ENCODE data around the gene ANKRD36B. TPM values are rescaled to one million over a fixed set of nuclear protein-coding genes. Genes with fewer than 3 reads are reported as not detected.
"Not testable (repeated sequence)": the region's sequence is repeated elsewhere in the genome, so short reads cannot be mapped to it uniquely, and the experiment has no call there.

ANKRD36B gene
- total RNA-seq, 1 donor from 2014 or later = 77.0 TPM

- no peaks in the 10 kb centered on the region for H3K9me3 Mint-ChIP-seq (ENCODE audit: low read depth)
- TF ChIP-seq CTCF (IDR thresholded peaks at IDR 0.05; ENCODE audit: unreplicated experiment) = no peak
- DNase-seq (ENCODE audit: low spot score, unreplicated experiment) = no peak
- peaks cover 17% of the 10 kb centered on the region for H3K36me3 Mint-ChIP-seq (ENCODE audit: insufficient read depth)
- H3K27ac Mint-ChIP-seq = no peak overlapping the region
- H3K27me3 Mint-ChIP-seq = no peaks in the 10 kb centered on the region
- no peak overlapping the region for H3K4me3 Mint-ChIP-seq (ENCODE audit: low read depth)
- no peaks in the 10 kb centered on the region for H3K4me1 Mint-ChIP-seq (ENCODE audit: low read depth)
These were observed 43.0 kb downstream of the ANKRD36B start for GRCh38 chr2:97546711-97547110.

- not testable (repeated sequence) for H3K9me3 Mint-ChIP-seq (ENCODE audit: low read depth); H3K4me1 Mint-ChIP-seq (ENCODE audit: low read depth); H3K27me3 Mint-ChIP-seq; H3K4me3 Mint-ChIP-seq (ENCODE audit: low read depth); DNase-seq (ENCODE audit: low spot score, unreplicated experiment); H3K27ac Mint-ChIP-seq
- peaks cover 12% of the 10 kb centered on the region for H3K36me3 Mint-ChIP-seq (ENCODE audit: insufficient read depth)
These were observed 44.8 kb downstream of the ANKRD36B start for GRCh38 chr2:97544911-97545310.

- Mint-ChIP-seq H3K9me3 (ENCODE audit: low read depth) (peaks cover 18% of the 10 kb centered on the region), H3K36me3 (ENCODE audit: insufficient read depth) (peaks cover 43% of the 10 kb centered on the region)
- not testable (repeated sequence) for H3K27me3 Mint-ChIP-seq; H3K4me1 Mint-ChIP-seq (ENCODE audit: low read depth); H3K4me3 Mint-ChIP-seq (ENCODE audit: low read depth); DNase-seq (ENCODE audit: low spot score, unreplicated experiment); H3K27ac Mint-ChIP-seq
These were observed 63.8 kb downstream of the ANKRD36B start for GRCh38 chr2:97525904-97526303.

- H3K4me3 Mint-ChIP-seq (ENCODE audit: low read depth); H3K4me1 Mint-ChIP-seq (ENCODE audit: low read depth); H3K27me3 Mint-ChIP-seq; H3K27ac Mint-ChIP-seq; DNase-seq (ENCODE audit: low spot score, unreplicated experiment): not testable (repeated sequence)
- peaks cover 18% of the 10 kb centered on the region for H3K9me3 Mint-ChIP-seq (ENCODE audit: low read depth)
- H3K36me3 Mint-ChIP-seq (ENCODE audit: insufficient read depth) = peaks cover 33% of the 10 kb centered on the region
These were observed 65.9 kb downstream of the ANKRD36B start for GRCh38 chr2:97523816-97524215.

GRCh38 chr2:97522916-97523555 is 66.6 kb downstream of the ANKRD36B start:
- not testable (repeated sequence) for H3K27ac Mint-ChIP-seq; H3K27me3 Mint-ChIP-seq; H3K4me3 Mint-ChIP-seq (ENCODE audit: low read depth); H3K4me1 Mint-ChIP-seq (ENCODE audit: low read depth); DNase-seq (ENCODE audit: low spot score, unreplicated experiment)
- Mint-ChIP-seq H3K36me3 (ENCODE audit: insufficient read depth) (peaks cover 29% of the 10 kb centered on the region), H3K9me3 (ENCODE audit: low read depth) (peaks cover 16% of the 10 kb centered on the region)

GRCh38 chr2:97495651-97496050 is 94.0 kb downstream of the ANKRD36B start:
- not testable (repeated sequence) for H3K4me1 Mint-ChIP-seq (ENCODE audit: low read depth); H3K27me3 Mint-ChIP-seq; H3K27ac Mint-ChIP-seq; DNase-seq (ENCODE audit: low spot score, unreplicated experiment); H3K4me3 Mint-ChIP-seq (ENCODE audit: low read depth); H3K36me3 Mint-ChIP-seq (ENCODE audit: insufficient read depth); H3K9me3 Mint-ChIP-seq (ENCODE audit: low read depth)

GRCh38 chr2:97490141-97490540 is 99.5 kb downstream of the ANKRD36B start:
- H3K4me3 Mint-ChIP-seq (ENCODE audit: low read depth); H3K4me1 Mint-ChIP-seq (ENCODE audit: low read depth); H3K36me3 Mint-ChIP-seq (ENCODE audit: insufficient read depth); H3K27me3 Mint-ChIP-seq; H3K9me3 Mint-ChIP-seq (ENCODE audit: low read depth); H3K27ac Mint-ChIP-seq; DNase-seq (ENCODE audit: low spot score, unreplicated experiment): not testable (repeated sequence)

Other genes with a start within 250 kb of the ANKRD36B start
- 157 and 161 TPM in 2 replicates for gene COX5B, start 56.2 kb upstream of the ANKRD36B start, total RNA-seq
- 87.4 and 88.5 TPM in 2 replicates for gene ACTR1B, start 74.2 kb upstream of the ANKRD36B start, total RNA-seq
- gene C2orf92, start 79.8 kb upstream of the ANKRD36B start, total RNA-seq = 15.9 and 17.4 TPM in 2 replicates
- 2.6 and 3.8 TPM in 2 replicates for gene ZAP70, start 123.7 kb upstream of the ANKRD36B start, total RNA-seq

Data from progenitor cell of endocrine pancreas (in vitro differentiated cells).